ENCODE data around the gene SETDB1. TPM values are rescaled to one million over a fixed set of nuclear protein-coding genes. Genes with fewer than 3 reads are reported as not detected.
A peak's percentile ranks its signal among the peaks of the same experiment; 100 is the strongest.
"Not testable (repeated sequence)": the region's sequence is repeated elsewhere in the genome, so short reads cannot be mapped to it uniquely, and the experiment has no call there.

Gene SETDB1
- total RNA-seq, result 48.7 TPM
- polyA plus RNA-seq, result 10 to 100 TPM in 3 of 4 donors, 1 to 10 TPM in 1; 9.4 to 13.6 (median 12.3) TPM

GRCh38 chr1:150926097-150926741 lies at the start of gene SETDB1:
SETDB1 (plus strand) TSS chr1:150926363; CDS start chr1:150927715, 1,352 bp downstream.
- Mint-ChIP-seq H3K4me1 (peaks cover 20 to 37% (median 30%) of the 10 kb centered on the region in 4 donors), H3K27me3 (no peaks in the 10 kb centered on the region), H3K9me3 (peaks cover 0 to 4% (median 0%) of the 10 kb centered on the region in 7 donors), H3K36me3 (peaks cover 28% of the 10 kb centered on the region), H3K27ac (peak within 1 kb of the TSS; percentile 95 to 97 (median 95)), H3K4me3 (peak within 1 kb of the TSS; percentile 95 to 99 (median 96))
- H3K4me1 ChIP-seq (ENCODE audit: control insufficient read depth, insufficient read depth, low read length, poor library complexity, severe bottlenecking), result peaks cover 23% of the 10 kb centered on the region
- peaks cover 0 to 4% of the 10 kb centered on the region in 2 experiments for H3K9me3 ChIP-seq (ENCODE audit: control insufficient read depth in 2 of 2, low read length in 2 of 2)
- H3K36me3 ChIP-seq (ENCODE audit: control insufficient read depth, insufficient read depth, low read length), result peaks cover 27% of the 10 kb centered on the region
- H3K27ac ChIP-seq (ENCODE audit: insufficient read depth, low read length, poor library complexity, severe bottlenecking), result peak within 1 kb of the TSS; percentile 86
- no peaks in the 10 kb centered on the region for H3K27me3 ChIP-seq (ENCODE audit: control insufficient read depth, insufficient read depth, low read length)
- peak; percentile 86 to 98 (median 90) for DNase-seq
- peak within 1 kb of the TSS; percentile 92 for H3K4me3 ChIP-seq (ENCODE audit: low read depth, low read length)
- peak; percentile 96 for ATAC-seq (ENCODE audit: low read depth in 2 of 2)

GRCh38 chr1:150878931-150879330 lies 47.2 kb upstream of the SETDB1 start:
- not testable (repeated sequence) for H3K27ac ChIP-seq (ENCODE audit: insufficient read depth, low read length, poor library complexity, severe bottlenecking); H3K4me3 ChIP-seq (ENCODE audit: low read depth, low read length); H3K4me3 Mint-ChIP-seq; DNase-seq; H3K27ac Mint-ChIP-seq; ATAC-seq (ENCODE audit: low read depth in 2 of 2); H3K9me3 Mint-ChIP-seq; H3K36me3 ChIP-seq (ENCODE audit: control insufficient read depth, insufficient read depth, low read length); H3K36me3 Mint-ChIP-seq; H3K9me3 ChIP-seq (ENCODE audit: control insufficient read depth in 2 of 2, low read length in 2 of 2); H3K27me3 ChIP-seq (ENCODE audit: control insufficient read depth, insufficient read depth, low read length)
- Mint-ChIP-seq H3K4me1 (peaks cover 15 to 28% (median 21%) of the 10 kb centered on the region in 4 donors), H3K27me3 (peaks cover 13% of the 10 kb centered on the region)
- H3K4me1 ChIP-seq (ENCODE audit: control insufficient read depth, insufficient read depth, low read length, poor library complexity, severe bottlenecking), result peaks cover 19% of the 10 kb centered on the region

- Histone ChIP-seq H3K9me3 (ENCODE audit: control insufficient read depth in 2 of 2, low read length in 2 of 2) (no peaks in the 10 kb centered on the region), H3K4me3 (ENCODE audit: low read depth, low read length) (no peak overlapping the region), H3K4me1 (ENCODE audit: control insufficient read depth, insufficient read depth, low read length, poor library complexity, severe bottlenecking) (no peaks in the 10 kb centered on the region), H3K27ac (ENCODE audit: insufficient read depth, low read length, poor library complexity, severe bottlenecking) (no peak overlapping the region), H3K36me3 (ENCODE audit: control insufficient read depth, insufficient read depth, low read length) (no peaks in the 10 kb centered on the region), H3K27me3 (ENCODE audit: control insufficient read depth, insufficient read depth, low read length) (peaks cover 3% of the 10 kb centered on the region)
- Mint-ChIP-seq H3K27me3 (peaks cover 13% of the 10 kb centered on the region), H3K27ac (no peak overlapping the region), H3K36me3 (no peaks in the 10 kb centered on the region), H3K4me1 (peaks cover 0 to 9% (median 2%) of the 10 kb centered on the region in 4 donors), H3K9me3 (no peaks in the 10 kb centered on the region), H3K4me3 (peak overlapping the region in 1 of 4 donors; percentile 44)
- ATAC-seq (ENCODE audit: low read depth in 2 of 2) (no peak), DNase-seq (no peak)
These were observed 44.7 kb upstream of the SETDB1 start for GRCh38 chr1:150881331-150882070.

GRCh38 chr1:150883121-150883520 lies 43.0 kb upstream of the SETDB1 start:
- not testable (repeated sequence) for H3K27me3 ChIP-seq (ENCODE audit: control insufficient read depth, insufficient read depth, low read length); H3K9me3 ChIP-seq (ENCODE audit: control insufficient read depth in 2 of 2, low read length in 2 of 2); H3K4me1 Mint-ChIP-seq; H3K27ac ChIP-seq (ENCODE audit: insufficient read depth, low read length, poor library complexity, severe bottlenecking); ATAC-seq (ENCODE audit: low read depth in 2 of 2); H3K36me3 ChIP-seq (ENCODE audit: control insufficient read depth, insufficient read depth, low read length); H3K9me3 Mint-ChIP-seq; H3K4me1 ChIP-seq (ENCODE audit: control insufficient read depth, insufficient read depth, low read length, poor library complexity, severe bottlenecking); H3K27ac Mint-ChIP-seq; H3K36me3 Mint-ChIP-seq; DNase-seq; H3K4me3 ChIP-seq (ENCODE audit: low read depth, low read length)
- Mint-ChIP-seq H3K4me3 (peak overlapping the region in 1 of 4 donors; percentile 58), H3K27me3 (peaks cover 13% of the 10 kb centered on the region)

- no peak within 1 kb of the TSS for H3K27ac Mint-ChIP-seq
- H3K36me3 Mint-ChIP-seq, result no peaks in the 10 kb centered on the region
- peak within 1 kb of the TSS in 1 of 4 donors; percentile 51 for H3K4me3 Mint-ChIP-seq
- Histone ChIP-seq H3K9me3 (ENCODE audit: control insufficient read depth in 2 of 2, low read length in 2 of 2) (no peaks in the 10 kb centered on the region), H3K4me1 (ENCODE audit: control insufficient read depth, insufficient read depth, low read length, poor library complexity, severe bottlenecking) (peaks cover 17% of the 10 kb centered on the region), H3K36me3 (ENCODE audit: control insufficient read depth, insufficient read depth, low read length) (no peaks in the 10 kb centered on the region), H3K4me3 (ENCODE audit: low read depth, low read length) (no peak within 1 kb of the TSS), H3K27me3 (ENCODE audit: control insufficient read depth, insufficient read depth, low read length) (peaks cover 3% of the 10 kb centered on the region), H3K27ac (ENCODE audit: insufficient read depth, low read length, poor library complexity, severe bottlenecking) (no peak within 1 kb of the TSS)
- peaks cover 9% of the 10 kb centered on the region for H3K27me3 Mint-ChIP-seq
- DNase-seq (no peak), ATAC-seq (ENCODE audit: low read depth in 2 of 2) (no peak)
- peaks cover 15 to 25% (median 21%) of the 10 kb centered on the region in 4 donors for H3K4me1 Mint-ChIP-seq
- H3K9me3 Mint-ChIP-seq, result no peaks in the 10 kb centered on the region
These were observed 39.1 kb upstream of the SETDB1 start, which contains the start of gene CTXND2 for GRCh38 chr1:150887018-150887417. CTXND2 (plus strand) TSS chr1:150887136; CDS start chr1:150912315, 25,179 bp downstream.

GRCh38 chr1:150888727-150889126 lies 37.4 kb upstream of the SETDB1 start:
- no peak overlapping the region for H3K27ac ChIP-seq (ENCODE audit: insufficient read depth, low read length, poor library complexity, severe bottlenecking)
- peaks cover 17% of the 10 kb centered on the region for H3K4me1 ChIP-seq (ENCODE audit: control insufficient read depth, insufficient read depth, low read length, poor library complexity, severe bottlenecking)
- no peaks in the 10 kb centered on the region for H3K27me3 ChIP-seq (ENCODE audit: control insufficient read depth, insufficient read depth, low read length)
- Mint-ChIP-seq H3K4me3 (no peak overlapping the region), H3K4me1 (peaks cover 15 to 25% (median 21%) of the 10 kb centered on the region in 4 donors), H3K36me3 (no peaks in the 10 kb centered on the region), H3K9me3 (no peaks in the 10 kb centered on the region), H3K27ac (no peak overlapping the region), H3K27me3 (peaks cover 1% of the 10 kb centered on the region)
- no peak for ATAC-seq (ENCODE audit: low read depth in 2 of 2)
- no peak for DNase-seq
- H3K9me3 ChIP-seq (ENCODE audit: control insufficient read depth in 2 of 2, low read length in 2 of 2), result no peaks in the 10 kb centered on the region
- no peak overlapping the region for H3K4me3 ChIP-seq (ENCODE audit: low read depth, low read length)
- H3K36me3 ChIP-seq (ENCODE audit: control insufficient read depth, insufficient read depth, low read length), result no peaks in the 10 kb centered on the region

- H3K27me3 Mint-ChIP-seq, result no peaks in the 10 kb centered on the region
- Histone ChIP-seq H3K4me1 (ENCODE audit: control insufficient read depth, insufficient read depth, low read length, poor library complexity, severe bottlenecking) (peaks cover 17% of the 10 kb centered on the region), H3K27me3 (ENCODE audit: control insufficient read depth, insufficient read depth, low read length) (no peaks in the 10 kb centered on the region), H3K27ac (ENCODE audit: insufficient read depth, low read length, poor library complexity, severe bottlenecking) (no peak overlapping the region), H3K36me3 (ENCODE audit: control insufficient read depth, insufficient read depth, low read length) (no peaks in the 10 kb centered on the region), H3K9me3 (ENCODE audit: control insufficient read depth in 2 of 2, low read length in 2 of 2) (no peaks in the 10 kb centered on the region), H3K4me3 (ENCODE audit: low read depth, low read length) (peak overlapping the region; percentile 27)
- H3K27ac Mint-ChIP-seq, result peak overlapping the region; percentile 13 to 42 (median 33)
- peaks cover 15 to 25% (median 21%) of the 10 kb centered on the region in 4 donors for H3K4me1 Mint-ChIP-seq
- no peaks in the 10 kb centered on the region for H3K9me3 Mint-ChIP-seq
- peak in 2 of 3 donors; percentile 44 to 63 for DNase-seq
- peak overlapping the region; percentile 50 to 58 (median 52) for H3K4me3 Mint-ChIP-seq
- H3K36me3 Mint-ChIP-seq, result no peaks in the 10 kb centered on the region
- peak; percentile 79 to 80 for ATAC-seq (ENCODE audit: low read depth in 2 of 2)
These were observed 36.1 kb upstream of the SETDB1 start for GRCh38 chr1:150890033-150890416.

Data from CD4-positive, CD25-positive, alpha-beta regulatory T cell (primary cell).